BJ (cell line): ENCODE results near the gene SLX4IP. TPM values are rescaled to one million over a fixed set of nuclear protein-coding genes. Genes with fewer than 3 reads are reported as not detected.

Experiments used
- CTCF ChIA-PET: fragments of 350-600 bp; formaldehyde crosslinking; extraction: SDS; loops from one replicate; lab custom pipeline; 2021; ENCODE audit warnings: antibody characterized with exemption, inconsistent platforms; lab: Yijun Ruan, JAX
- POLR2A ChIA-PET: fragments of 300-600 bp; sonication (Branson Sonifier 250); formaldehyde crosslinking; extraction: SDS; loops from one replicate; lab custom pipeline; 2021; ENCODE audit warnings: antibody characterized with exemption; lab: Charles Lee
- DNase-seq: peaks from one replicate; pipeline ENCODE4 v3.0.0-alpha.2; 2011; ENCODE audit warnings: low read depth
- H3K27me3 ChIP-seq: 2 replicates; pipeline ENCODE4 v1.6.0; 2011; ENCODE audit warnings: low read length; ENCODE audit not compliant: control insufficient read depth, insufficient read depth
- H3K36me3 ChIP-seq: 2 replicates; pipeline ENCODE4 v1.5.1; 2011; ENCODE audit warnings: low read length; ENCODE audit not compliant: control insufficient read depth, insufficient read depth
- H3K4me3 ChIP-seq: 2 replicates; pipeline ENCODE4 v1.5.1; 2011; ENCODE audit warnings: low read depth, mild to moderate bottlenecking, control low read depth, low read length
- CTCF ChIP-seq: IDR thresholded peaks from 2 replicates; pipeline ENCODE4 v1.5.1; 2011; ENCODE audit warnings: low read depth, mild to moderate bottlenecking, control low read depth, inconsistent platforms, low read length, moderate library complexity; ENCODE audit not compliant: insufficient read depth
- polyA plus RNA-seq: library from polyadenylated mRNA; depleted of rRNA; stranded (reverse); fragments of >200 nt; gene quantifications from 2 replicates; pipeline ENCODE4 v1.2.3, GENCODE V29; 2011

SLX4IP gene
- polyA plus RNA-seq, 1 experiment: 1.6 TPM

GRCh38 chr20:10660661-10661060, 225.6 kb downstream of the SLX4IP start:
- CTCF ChIA-PET: interaction anchor here (4.5 kb wide), 1 partner anchor 11 kb away, joined by 16 read pairs; no protein-coding TSS in a partner anchor
- no peaks in the 10 kb centered on the region for H3K27me3 ChIP-seq
- no peak for TF ChIP-seq CTCF
- DNase-seq: no peak
- POLR2A ChIA-PET: no interaction called here
- H3K4me3 ChIP-seq: no peak overlapping the region
- peaks cover 11% of the 10 kb centered on the region for H3K36me3 ChIP-seq

- POLR2A ChIA-PET: no interaction called here
- Histone ChIP-seq H3K27me3 (no peaks in the 10 kb centered on the region), H3K4me3 (no peak overlapping the region), H3K36me3 (peaks cover 11% of the 10 kb centered on the region)
- CTCF ChIA-PET: interaction anchor here (4.5 kb wide), 1 partner anchor 10 kb away, joined by 16 read pairs; no protein-coding TSS in a partner anchor
- TF ChIP-seq CTCF: no peak
- no peak for DNase-seq
Measured at GRCh38 chr20:10661261-10661660, 226.2 kb downstream of the SLX4IP start.

- no peaks in the 10 kb centered on the region for H3K27me3 ChIP-seq
- DNase-seq: no peak
- no peak for TF ChIP-seq CTCF
- no peak overlapping the region for H3K4me3 ChIP-seq
- peaks cover 11% of the 10 kb centered on the region for H3K36me3 ChIP-seq
- ChIA-PET POLR2A (no interaction called here), CTCF (interaction anchor here (0.6 to 4.5 kb wide), 3 partner anchors 9 to 1394 kb away, joined by 3 to 16 read pairs (median 4); no protein-coding TSS in a partner anchor)
Measured at GRCh38 chr20:10662151-10662550, 227.0 kb downstream of the SLX4IP start.

DNA sequence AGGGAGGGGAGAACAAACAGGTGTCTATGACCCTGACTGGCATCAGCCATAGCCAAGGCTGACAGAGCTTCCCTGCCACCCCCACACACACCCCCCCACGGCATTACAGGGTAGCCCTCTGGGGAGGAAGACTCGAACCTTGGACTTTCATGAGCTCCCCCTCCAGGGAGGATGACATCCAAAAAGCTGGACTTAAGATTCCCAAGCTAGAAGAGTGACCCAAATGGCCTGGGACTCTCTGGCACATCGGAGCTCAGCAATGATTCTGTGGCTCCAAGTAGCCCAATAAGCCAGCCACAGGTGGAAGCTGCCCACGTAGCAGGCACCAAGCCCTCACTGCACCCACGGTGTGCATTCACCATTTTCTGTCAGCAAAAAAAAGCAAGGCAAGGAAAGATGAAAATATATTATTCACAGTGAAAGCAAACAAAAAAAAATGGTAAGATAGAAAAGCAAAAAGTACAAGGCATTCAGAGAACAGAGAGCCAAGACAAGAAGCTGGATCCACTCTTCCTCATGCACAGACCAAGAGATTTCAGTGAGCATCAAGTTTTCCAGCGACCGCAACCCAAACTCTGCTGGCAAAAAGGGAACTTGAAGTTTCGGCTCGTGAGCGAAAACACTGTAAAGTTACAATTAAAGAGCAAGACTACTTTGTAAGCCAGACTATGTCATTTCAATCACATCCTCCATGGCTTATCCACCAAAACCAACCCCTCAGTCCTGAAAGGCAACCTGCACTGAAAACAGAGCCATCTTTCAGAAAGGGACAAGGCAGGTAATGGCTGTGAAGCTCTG, 227.8 kb downstream of the SLX4IP start:
- Histone ChIP-seq H3K27me3 (no peaks in the 10 kb centered on the region), H3K4me3 (no peak overlapping the region), H3K36me3 (peaks cover 9% of the 10 kb centered on the region)
- ChIA-PET CTCF (interaction anchor here (0.7 to 4.5 kb wide), 3 partner anchors 8 to 880 kb away, joined by 3 to 16 read pairs (median 3); no protein-coding TSS in a partner anchor), POLR2A (no interaction called here)
- TF ChIP-seq CTCF: no peak
- DNase-seq: no peak

- TF ChIP-seq CTCF: no peak
- ChIA-PET POLR2A (no interaction called here), CTCF (no interaction called here)
- peaks cover 9% of the 10 kb centered on the region for H3K36me3 ChIP-seq
- H3K4me3 ChIP-seq: no peak overlapping the region
- H3K27me3 ChIP-seq: no peaks in the 10 kb centered on the region
- DNase-seq: no peak
Measured at GRCh38 chr20:10663756-10664155, 228.7 kb downstream of the SLX4IP start.
